C4-2B (cell line): Measurements from ENCODE around the gene FNDC11.

Experiments used
- CTCF ChIP-seq: fragments of 450-650 bp; conservative IDR thresholded peaks from 2 replicates; pipeline ENCODE4 v1.5.1; 2017; ENCODE audit warnings: mild to moderate bottlenecking
- ZFX ChIP-seq: fragments of 450-650 bp; IDR thresholded peaks from 2 replicates; pipeline ENCODE4 v1.6.1; 2017

- no peak for TF ChIP-seq CTCF
- peak; percentile 70; the same call in 1 of the 2 replicates for TF ChIP-seq ZFX
Measured at GRCh38 chr20:63590218-63591146, 36.5 kb downstream of the FNDC11 start.
